Esophagus squamous epithelium (tissue), 5 donors: ENCODE data around the gene MLLT10. TPM values are rescaled to one million over a fixed set of nuclear protein-coding genes. Genes with fewer than 3 reads are reported as not detected.
A peak's percentile ranks its signal among the peaks of the same experiment; 100 is the strongest.

ENCODE experiments used
- DNase-seq: peaks from one replicate; lab custom pipeline; 2025; lab: John Stamatoyannopoulos, UW
- H3K27ac ChIP-seq, 4 donors: fragments of 200-600 bp; sonication (generic); one replicate each; pipeline ENCODE4 v1.5.1; 2016 to 2019; ENCODE audit warnings: mild to moderate bottlenecking in 1 of 4
- H3K27me3 ChIP-seq, 4 donors: fragments of 200-600 bp; sonication (generic); 1 replicate in 3 of 4; 2 replicates in 1 of 4; pipeline versions ENCODE4 v1.5.1 to v1.6.0; 2017 to 2021; ENCODE audit warnings: antibody characterized with exemption in 1 of 4
- H3K36me3 ChIP-seq, 3 donors: fragments of 200-600 bp; sonication (generic); one replicate each; pipeline ENCODE4 v1.5.1; 2016 to 2019
- H3K4me1 ChIP-seq, 3 donors: fragments of 200-600 bp; sonication (generic); one replicate each; pipeline ENCODE4 v1.5.1; 2017 to 2019
- H3K4me3 ChIP-seq, 4 donors: fragments of 200-600 bp; sonication (generic); 1 replicate in 3 of 4; 2 replicates in 1 of 4; pipeline ENCODE4 v1.5.1; 2016 to 2019; ENCODE audit warnings: mild to moderate bottlenecking in 2 of 4, moderate library complexity in 1 of 4
- H3K9me3 ChIP-seq, 3 donors: fragments of 200-600 bp; sonication (generic); one replicate each; pipeline ENCODE4 v1.5.1; 2016 to 2019
- POLR2A ChIP-seq, 4 donors: fragments of 450-650 bp; IDR thresholded peaks; one replicate each; pipeline ENCODE4 v1.6.1; 2017; ENCODE audit warnings: antibody characterized with exemption in 4 of 4, mild to moderate bottlenecking in 4 of 4, moderate library complexity in 3 of 4
- WGBS, 2 donors: methylation state at CpG; one replicate each; pipeline ENCODE4 v1.1.5; 2018; 5-methylcytosine and 5-hydroxymethylcytosine counted together
- intact Hi-C: fragments of 100-400 bp; cut with DNase I; formaldehyde crosslinking; loops from one replicate; pipeline ENCODE4 v1.15.0; 2022
- total RNA-seq, 4 donors: library from RNA; depleted of rRNA; stranded (reverse); fragments of >200 nt; gene quantifications; one replicate each; pipeline ENCODE4 v1.1.0, GENCODE V29; 2016
- TF ChIP-seq, protein P1 (sequence below), 6 experiments: fragments of 450-650 bp in 4 of 6; fragments of 200-600 bp in 2 of 6; sonication (generic) in 2 of 6; IDR thresholded peaks; one replicate each; pipeline ENCODE4 v1.5.1; 2016 to 2019; ENCODE audit warnings: antibody characterized with exemption in 6 of 6, mild to moderate bottlenecking in 4 of 6, moderate library complexity in 4 of 6
- donor health status: DM: yes; HTN: yes; CAD: no.

The MLLT10 gene
- total RNA-seq, 4 donors from 2014 or later = 22.7 to 49.6 (median 32.4) TPM

DNA sequence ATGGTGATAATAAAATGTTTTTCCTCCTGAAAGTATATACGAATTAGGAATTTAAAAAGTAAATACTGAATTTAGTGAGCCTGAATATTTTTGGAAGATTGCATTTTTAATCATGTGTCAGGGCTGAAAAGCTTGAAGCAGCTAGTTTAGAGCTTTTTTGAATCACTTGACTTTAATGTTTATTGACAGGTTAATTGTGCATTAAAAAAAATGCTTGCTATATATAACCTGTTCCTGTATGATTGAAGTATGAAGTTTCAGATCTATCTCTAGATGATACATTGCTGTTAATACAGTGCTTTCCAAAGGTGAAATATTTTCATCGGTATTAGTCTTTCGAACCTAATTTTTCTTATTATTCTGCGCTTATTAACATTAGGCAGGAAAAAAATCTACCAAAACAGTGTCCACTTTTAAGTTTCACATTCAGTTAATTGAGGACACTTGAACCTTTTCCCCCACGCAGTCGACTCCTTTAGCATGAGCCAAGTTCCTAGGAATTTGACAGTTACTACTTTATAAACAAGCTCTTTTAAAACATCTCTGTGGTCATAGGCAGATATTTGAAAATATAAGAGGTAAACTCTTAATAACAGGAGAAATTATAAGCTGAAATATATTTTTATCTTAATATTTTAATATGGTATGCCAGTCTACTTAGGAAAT lies 187.1 kb downstream of the MLLT10 start:
- 76 to 77% methylated on average over 6 of the region's 6 CpGs for WGBS, 2 donors
- DNase-seq = no peak

DNA sequence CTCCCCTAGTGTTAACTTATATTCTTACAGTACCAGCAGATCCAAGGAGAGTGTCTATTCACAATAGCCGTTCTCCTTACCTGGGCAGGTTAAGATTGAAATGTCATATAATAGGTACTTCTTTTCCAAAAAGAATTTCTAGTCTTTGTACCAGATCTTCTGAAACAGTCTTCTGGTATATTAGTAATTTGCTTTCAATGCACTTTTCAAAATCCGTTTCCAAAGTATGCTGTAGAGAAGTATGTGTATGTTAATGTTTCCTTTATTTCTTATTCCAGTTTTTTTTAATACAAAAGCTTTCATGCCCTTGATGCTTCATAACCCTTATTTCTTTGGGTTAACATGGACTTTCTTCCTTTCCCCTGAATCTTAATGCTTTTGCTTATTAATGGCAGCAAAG lies 188.2 kb downstream of the MLLT10 start:
- Histone ChIP-seq H3K4me1 (peaks cover 10 to 46% (median 22%) of the 10 kb centered on the region in 3 donors), H3K27ac (no peak overlapping the region), H3K9me3 (no peaks in the 10 kb centered on the region), H3K27me3 (no peaks in the 10 kb centered on the region), H3K4me3 (no peak overlapping the region), H3K36me3 (peaks cover 0 to 29% (median 0%) of the 10 kb centered on the region in 3 donors)
- TF ChIP-seq POLR2A (IDR thresholded peaks at IDR 0.05) = no peak
- TF ChIP-seq, protein P1, sequence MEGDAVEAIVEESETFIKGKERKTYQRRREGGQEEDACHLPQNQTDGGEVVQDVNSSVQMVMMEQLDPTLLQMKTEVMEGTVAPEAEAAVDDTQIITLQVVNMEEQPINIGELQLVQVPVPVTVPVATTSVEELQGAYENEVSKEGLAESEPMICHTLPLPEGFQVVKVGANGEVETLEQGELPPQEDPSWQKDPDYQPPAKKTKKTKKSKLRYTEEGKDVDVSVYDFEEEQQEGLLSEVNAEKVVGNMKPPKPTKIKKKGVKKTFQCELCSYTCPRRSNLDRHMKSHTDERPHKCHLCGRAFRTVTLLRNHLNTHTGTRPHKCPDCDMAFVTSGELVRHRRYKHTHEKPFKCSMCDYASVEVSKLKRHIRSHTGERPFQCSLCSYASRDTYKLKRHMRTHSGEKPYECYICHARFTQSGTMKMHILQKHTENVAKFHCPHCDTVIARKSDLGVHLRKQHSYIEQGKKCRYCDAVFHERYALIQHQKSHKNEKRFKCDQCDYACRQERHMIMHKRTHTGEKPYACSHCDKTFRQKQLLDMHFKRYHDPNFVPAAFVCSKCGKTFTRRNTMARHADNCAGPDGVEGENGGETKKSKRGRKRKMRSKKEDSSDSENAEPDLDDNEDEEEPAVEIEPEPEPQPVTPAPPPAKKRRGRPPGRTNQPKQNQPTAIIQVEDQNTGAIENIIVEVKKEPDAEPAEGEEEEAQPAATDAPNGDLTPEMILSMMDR (IDR thresholded peaks at IDR 0.05) = no peak
- 85 to 92% methylated on average over 2 of the region's 2 CpGs for WGBS, 2 donors
- intact Hi-C loops = loop anchor here (10.0 kb wide), 1 partner anchor 187 kb away; the partner anchor contains the start of gene MLLT10
- no peak for DNase-seq

More for the DNA sequence above, 187.1 kb downstream of the MLLT10 start:
- Histone ChIP-seq H3K27me3 (no peaks in the 10 kb centered on the region), H3K4me3 (no peak overlapping the region), H3K27ac (no peak overlapping the region), H3K4me1 (peaks cover 10 to 35% (median 15%) of the 10 kb centered on the region in 3 donors), H3K9me3 (no peaks in the 10 kb centered on the region), H3K36me3 (peaks cover 0 to 29% (median 0%) of the 10 kb centered on the region in 3 donors)
- no peak for TF ChIP-seq POLR2A (IDR thresholded peaks at IDR 0.05)
- TF ChIP-seq, protein P1 (IDR thresholded peaks at IDR 0.05) = no peak
- intact Hi-C loops = loop anchor here (10.0 kb wide), 1 partner anchor 186 kb away; the partner anchor contains the start of gene MLLT10

DNA sequence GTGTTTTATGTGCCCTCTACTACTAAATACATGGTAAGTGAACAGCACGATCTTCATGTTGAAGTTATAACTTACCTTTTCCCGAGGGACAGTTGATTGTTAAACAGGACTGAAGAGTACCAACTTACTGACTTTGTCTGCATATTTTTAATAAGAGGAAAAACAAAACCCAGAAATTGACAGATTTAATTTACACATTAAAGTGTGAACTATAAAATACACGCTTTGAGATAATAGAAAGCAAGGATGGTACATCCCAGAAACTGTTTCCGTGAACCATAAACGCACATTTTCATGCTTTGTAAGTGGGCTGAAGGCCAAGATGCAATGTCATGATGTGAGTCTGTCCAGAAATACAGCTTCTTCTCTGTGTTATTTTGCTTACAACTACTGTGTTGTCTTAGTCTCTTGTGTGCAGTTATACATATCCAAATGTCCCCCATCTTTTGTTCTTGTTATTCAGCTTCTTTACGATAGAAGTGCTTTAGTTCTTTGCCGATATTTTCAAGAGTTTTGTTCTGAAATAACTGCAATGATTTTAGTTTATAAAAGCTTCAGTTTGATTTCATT lies 190.1 kb downstream of the MLLT10 start:
- Histone ChIP-seq H3K9me3 (no peaks in the 10 kb centered on the region), H3K27me3 (no peaks in the 10 kb centered on the region), H3K4me3 (no peak overlapping the region), H3K27ac (peak overlapping the region in 2 of 4 donors; percentile 69 to 73), H3K36me3 (peaks cover 0 to 17% (median 0%) of the 10 kb centered on the region in 3 donors), H3K4me1 (peaks cover 10 to 65% (median 23%) of the 10 kb centered on the region in 3 donors)
- intact Hi-C loops = loop anchor here (10.0 kb wide), 1 partner anchor 189 kb away; the partner anchor contains the start of gene MLLT10
- DNase-seq = no peak
- TF ChIP-seq, protein P1 (IDR thresholded peaks at IDR 0.05) = no peak
- no peak for TF ChIP-seq POLR2A (IDR thresholded peaks at IDR 0.05)
- 50 to 55% methylated on average over 7 of the region's 7 CpGs for WGBS, 2 donors

DNA sequence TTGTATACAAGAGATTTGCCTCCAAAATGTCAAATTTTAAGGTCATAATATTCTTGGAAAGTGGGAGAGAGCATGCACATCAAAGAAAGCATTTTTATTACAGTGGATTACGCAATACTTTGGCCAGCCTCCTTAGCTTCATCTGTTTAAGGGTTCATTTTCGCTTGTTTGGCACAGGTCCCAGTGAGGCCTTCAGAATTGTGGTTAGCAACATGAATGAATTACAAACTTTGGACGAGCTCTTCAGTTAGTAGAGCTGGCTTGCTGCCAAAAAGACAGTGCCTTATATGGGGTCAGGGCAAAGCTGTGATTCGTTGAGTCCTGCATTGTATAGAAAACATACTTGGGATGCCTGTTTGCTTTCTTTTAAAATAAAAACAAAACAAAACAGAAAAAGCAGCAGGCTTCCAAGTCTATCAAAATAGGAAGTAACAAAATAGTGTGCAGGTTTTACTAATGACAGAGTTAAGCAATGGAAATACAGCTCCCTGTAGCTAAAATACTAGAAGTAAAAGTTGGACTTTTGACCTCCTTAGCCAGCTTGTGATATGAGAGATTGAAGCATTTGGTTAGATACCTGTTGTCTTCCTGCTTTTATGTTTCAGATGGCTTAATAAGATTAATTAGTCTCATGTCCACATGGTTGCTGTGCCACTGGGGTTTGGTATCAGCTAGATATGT lies 190.8 kb downstream of the MLLT10 start:
- TF ChIP-seq, protein P1 (IDR thresholded peaks at IDR 0.05) = no peak
- no peak for TF ChIP-seq POLR2A (IDR thresholded peaks at IDR 0.05)
- intact Hi-C loops = loop anchor here (10.0 kb wide), 1 partner anchor 190 kb away; the partner anchor contains the start of gene MLLT10
- Histone ChIP-seq H3K36me3 (peaks cover 0 to 16% (median 0%) of the 10 kb centered on the region in 3 donors), H3K4me1 (peaks cover 10 to 71% (median 23%) of the 10 kb centered on the region in 3 donors), H3K4me3 (no peak overlapping the region), H3K27ac (peak overlapping the region in 3 of 4 donors; percentile 18 to 73 (median 69)), H3K9me3 (no peaks in the 10 kb centered on the region), H3K27me3 (no peaks in the 10 kb centered on the region)
- peak; percentile 28 for DNase-seq
- 0 to 2% methylated on average over 4 of the region's 4 CpGs for WGBS, 2 donors
